Activated T-helper 1 cell treated with Interleukin-2 at 50 U/mL for 16 hours (primary cell): ENCODE measurements around the gene HIVEP3.
"Not testable (repeated sequence)": the region's sequence is repeated elsewhere in the genome, so short reads cannot be mapped to it uniquely, and the experiment has no call there.

Source experiments
- DNase-seq: peaks from one replicate; pipeline ENCODE4 v3.0.0-alpha.2; 2020; ENCODE audit warnings: low read depth

HIVEP3 gene

DNA sequence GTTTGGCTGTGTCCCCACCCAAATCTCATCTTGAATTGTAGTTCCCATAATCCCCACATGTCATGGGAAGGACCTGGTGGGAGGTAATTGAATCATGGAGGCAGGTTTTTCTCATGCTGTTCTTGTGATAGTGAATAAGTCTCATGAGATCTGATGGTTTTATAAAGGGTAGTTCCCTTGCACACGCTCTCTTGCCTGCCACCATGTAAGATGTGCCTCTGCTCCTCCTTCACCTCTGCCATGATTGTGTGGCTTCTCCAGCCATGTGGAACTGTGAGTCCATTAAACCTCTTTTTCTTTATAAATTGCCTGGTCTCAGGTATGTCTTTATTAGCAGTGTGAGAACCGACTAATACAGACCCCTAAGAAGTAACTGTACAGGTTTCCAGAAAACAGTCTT lies 2.5 kb upstream of the HIVEP3 start:
- DNase-seq, result not testable (repeated sequence)

DNA sequence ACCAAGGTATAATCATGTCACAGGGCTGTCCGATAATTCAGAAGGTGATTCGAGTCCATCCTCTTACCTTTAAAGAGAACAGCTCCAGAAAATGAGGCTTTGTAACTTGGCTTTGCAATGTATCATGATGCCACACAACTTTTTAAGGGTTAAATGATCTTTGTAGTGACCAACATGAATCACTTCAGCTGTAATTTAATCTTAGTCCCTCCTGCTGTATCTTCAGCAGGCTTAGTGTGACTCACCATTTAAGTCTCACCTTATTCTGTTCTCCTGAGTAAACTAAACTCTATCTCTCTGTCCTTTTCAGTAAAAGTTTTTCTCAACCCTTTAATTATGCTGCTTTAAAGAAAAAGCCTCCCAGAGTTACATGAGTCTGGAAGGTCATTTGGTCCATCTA lies 1.9 kb upstream of the HIVEP3 start:
- no peak for DNase-seq

DNA sequence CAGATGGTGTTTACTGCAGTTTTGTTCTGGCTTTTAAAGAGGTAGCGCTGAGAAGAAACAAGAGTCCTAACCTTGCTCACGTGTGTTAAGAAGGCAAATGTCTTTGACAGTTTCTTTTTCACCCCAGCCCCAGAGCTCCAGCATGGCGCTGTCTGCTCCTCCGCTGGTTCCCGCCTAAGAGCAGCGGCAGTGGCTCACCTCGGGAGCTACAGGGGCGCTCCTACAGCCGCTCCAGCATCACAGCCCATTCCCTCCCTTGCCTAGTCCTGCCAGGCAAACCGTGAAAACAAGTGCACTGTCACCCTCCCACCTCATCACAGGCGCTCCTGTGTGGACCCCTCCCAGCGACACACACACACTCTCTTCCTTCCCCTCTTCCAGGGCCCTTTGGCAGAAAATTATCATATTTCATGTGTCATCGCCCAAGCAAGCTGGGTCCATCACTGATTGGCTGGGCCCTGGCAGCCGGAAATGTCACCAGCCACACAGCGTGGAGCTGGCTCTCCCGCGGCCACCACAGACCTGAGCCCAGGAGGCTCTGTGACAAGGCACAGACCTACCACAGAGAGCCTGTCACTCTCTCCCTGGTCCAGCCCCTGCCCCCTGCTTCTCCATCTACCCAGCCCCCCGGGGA lies 1.2 kb upstream of the HIVEP3 start:
- peak; percentile 73 for DNase-seq

DNA sequence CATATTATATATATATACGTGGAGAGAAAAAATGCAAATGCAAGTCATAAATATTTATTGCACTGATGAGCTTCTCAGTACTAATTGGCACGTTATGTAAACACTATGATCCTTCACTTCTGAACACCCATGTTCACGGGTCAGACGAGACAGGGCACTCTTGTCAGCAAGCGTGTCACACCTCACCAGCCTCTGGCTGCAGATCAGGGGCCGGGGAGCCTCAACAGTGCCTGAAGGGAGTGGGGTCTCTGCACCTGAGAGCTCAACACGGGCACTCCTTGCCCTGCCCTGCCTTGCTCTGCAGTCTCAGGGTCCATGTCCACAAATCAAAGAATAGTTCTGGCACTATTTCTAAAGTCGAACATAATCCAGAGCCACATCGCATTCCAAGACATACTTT lies 409 bp upstream of the HIVEP3 start:
- no peak for DNase-seq

DNA sequence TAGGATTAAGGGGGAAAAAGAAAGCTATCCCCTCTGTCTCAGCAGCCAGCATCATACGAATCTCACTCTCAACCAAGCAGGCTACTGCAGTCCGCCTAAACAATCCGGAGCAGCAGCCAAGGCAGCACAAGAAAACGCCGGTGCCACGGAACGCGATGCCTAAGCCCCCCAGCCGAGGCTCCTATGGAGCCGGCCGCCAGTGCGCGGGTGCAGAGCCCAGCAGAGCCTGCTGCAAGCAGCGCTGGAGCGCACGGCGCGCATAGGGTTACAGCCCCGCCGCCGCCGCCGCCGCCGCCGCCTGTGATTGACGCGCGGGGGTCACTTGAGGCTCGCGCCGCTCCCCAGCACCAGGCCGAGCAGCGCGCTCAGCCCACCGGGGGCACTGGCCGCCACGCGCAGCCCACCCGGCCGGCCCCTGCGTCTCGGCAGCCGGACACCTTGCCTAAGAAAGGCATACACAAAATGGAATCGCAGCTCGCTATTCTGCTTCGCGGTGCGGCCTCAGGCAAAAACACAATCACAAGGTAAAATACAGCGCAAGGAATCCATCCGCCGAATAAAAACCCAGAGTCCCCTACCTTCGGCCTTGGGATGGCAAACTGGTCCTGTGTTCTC lies 780 bp downstream of the HIVEP3 start:
- DNase-seq, result peak; percentile 35

DNA sequence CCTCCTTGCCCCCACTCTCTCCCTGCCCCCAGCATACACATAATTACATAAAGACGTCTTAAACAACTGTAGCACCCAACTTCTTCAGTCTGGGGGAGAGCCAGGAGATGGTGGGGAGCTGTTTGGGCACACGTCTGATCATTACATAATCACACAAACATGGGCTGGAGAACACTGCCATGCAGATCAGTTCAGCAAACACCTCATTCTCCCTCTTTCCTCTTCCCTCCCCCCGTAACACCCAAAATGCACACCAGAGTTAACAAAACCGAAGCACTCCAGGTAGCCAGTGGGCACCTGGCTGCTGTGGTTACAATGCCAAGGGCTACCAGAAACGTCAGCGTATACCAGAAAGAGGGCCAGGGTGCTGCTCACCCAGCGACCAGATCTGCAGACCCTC lies 1.6 kb downstream of the HIVEP3 start:
- DNase-seq, result no peak

DNA sequence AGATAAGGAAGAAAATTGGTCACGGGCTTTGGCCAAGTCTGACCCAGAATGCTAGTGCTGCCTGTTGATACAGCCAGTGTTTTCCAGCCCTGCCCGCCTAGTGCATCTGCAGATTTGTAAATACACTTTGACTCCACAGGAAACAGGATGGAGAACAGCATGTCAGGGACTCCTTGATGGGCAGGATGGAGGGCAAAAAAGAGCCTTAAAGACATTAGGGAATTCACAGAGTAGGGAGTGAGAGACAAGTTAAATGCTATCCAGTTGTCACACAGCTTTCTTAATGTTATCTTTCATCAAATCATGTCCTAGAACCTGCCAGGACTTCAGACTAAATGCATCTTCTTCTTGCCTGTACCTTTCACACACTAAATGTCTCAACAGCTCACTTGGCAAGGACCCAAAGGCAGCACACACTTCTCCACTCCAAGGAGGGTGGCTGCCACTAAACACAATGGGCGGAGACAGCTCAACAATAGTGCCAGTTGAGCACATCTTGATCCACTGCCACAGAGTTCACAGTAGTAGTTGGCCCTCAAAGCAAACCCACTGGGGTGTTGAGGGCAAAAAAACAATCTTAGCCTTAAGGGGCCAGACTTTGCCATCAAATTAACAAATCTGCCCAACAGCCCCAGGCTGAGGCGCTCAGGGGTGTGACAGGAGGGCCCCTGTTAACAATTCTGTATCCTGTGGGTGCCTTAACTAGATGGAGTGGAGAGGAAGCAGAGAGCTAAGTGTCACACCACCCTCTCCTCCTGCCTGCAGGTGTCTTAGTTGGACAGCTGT lies 2.7 kb downstream of the HIVEP3 start:
- no peak for DNase-seq

DNA sequence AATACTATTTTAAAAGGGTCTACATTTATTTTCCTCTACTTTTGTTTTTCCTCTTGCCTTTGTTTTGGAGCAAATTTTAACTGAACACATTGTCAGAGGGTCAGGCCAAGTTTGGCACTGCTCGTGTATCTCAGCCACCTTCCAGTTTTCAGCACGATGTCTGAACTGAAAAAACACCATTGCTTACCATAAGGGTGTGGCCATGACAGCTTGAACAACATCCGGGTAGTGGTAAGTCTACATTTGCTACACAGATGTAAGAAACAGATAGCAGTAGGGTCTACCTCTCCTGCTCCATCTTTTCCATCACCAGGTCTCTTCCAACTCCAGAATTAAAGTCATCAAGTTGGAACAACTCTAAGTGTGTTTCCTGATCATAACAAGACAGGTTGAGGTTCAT lies 4.2 kb downstream of the HIVEP3 start:
- DNase-seq, result no peak

DNA sequence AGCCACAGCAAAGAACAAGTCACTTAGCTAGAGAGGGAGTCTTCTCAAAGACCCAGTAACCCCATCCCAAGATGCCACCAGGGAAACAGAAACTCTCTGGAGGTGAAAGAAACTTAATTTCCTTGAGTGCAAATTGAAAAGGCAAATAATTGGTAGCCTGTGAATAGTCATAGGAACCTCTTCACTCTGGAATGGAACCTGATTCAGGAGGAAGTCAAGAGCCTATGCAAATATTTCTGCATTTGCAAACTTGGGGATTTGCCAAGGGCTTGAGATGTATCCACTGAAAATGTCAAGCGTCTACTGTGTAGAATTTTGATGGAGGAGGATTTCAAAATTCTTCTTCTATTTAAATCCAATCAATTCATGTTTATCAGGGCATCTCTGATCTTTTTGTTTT lies 5.7 kb downstream of the HIVEP3 start:
- DNase-seq, result no peak

DNA sequence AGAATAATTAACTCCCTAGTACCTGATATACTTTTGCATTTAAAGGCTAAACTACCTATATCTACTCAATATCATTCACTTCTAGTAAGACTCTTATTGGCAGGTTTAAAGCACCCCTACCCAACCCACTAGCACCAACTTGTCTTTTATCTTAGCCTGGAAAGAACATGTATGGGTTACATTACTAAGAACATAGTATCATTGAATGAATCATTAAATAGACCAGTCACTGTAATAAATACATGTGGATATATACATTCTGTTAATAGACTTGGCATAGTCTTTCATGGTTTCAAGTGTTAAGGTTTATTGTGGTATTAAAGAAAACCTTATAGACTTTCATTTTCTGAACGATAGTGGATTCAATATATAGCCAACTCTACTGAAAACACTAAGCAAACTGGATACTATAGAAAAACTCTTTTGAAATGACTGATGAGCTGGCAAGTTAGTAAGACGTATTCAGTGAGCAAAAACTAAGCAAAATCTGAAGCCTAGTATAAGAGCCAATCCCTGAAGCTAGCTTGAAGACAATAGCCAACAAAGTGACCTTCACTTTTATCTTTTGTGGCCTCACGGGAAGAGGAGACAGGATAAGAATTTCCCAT lies 10.3 kb downstream of the HIVEP3 start:
- no peak for DNase-seq

DNA sequence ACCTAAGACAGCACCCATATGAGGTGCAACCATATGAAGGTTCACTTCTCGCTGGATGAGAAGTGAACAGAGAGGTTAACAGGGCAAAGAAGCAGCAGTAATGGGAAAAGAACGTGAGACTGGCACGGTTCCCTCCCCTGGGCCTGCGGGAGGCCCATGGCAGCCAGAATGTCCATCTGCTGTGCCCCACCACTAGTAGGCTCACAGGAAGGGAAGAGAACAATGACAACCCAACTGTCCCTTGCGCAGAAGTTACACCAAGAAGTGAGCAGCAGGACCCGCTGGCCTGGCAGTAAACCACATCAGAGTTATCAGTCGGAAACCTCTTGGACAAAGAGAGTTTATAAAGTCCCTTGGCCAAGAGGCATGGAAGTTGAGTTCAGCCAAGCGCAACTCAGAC lies 11.3 kb downstream of the HIVEP3 start:
- no peak for DNase-seq

DNA sequence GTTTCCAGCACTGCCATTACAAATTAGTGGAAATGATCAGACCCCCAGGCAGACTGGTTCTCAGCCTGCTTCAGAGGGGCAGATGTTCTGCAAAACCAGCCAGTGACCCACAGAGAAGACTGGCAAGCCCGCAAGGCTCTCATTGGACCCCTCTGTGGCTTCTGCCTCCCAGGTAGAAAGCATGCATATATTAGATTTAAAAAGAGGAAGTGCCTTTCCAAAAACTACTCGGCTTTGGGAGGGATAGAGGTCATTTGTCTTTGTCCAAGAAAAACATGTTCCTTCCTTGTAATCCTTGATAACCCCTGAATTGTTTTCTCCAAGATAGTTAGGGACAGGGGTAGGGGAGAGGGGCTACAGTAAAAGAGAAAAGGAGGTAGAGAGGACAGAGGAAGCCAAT lies 11.8 kb downstream of the HIVEP3 start:
- no peak for DNase-seq

DNA sequence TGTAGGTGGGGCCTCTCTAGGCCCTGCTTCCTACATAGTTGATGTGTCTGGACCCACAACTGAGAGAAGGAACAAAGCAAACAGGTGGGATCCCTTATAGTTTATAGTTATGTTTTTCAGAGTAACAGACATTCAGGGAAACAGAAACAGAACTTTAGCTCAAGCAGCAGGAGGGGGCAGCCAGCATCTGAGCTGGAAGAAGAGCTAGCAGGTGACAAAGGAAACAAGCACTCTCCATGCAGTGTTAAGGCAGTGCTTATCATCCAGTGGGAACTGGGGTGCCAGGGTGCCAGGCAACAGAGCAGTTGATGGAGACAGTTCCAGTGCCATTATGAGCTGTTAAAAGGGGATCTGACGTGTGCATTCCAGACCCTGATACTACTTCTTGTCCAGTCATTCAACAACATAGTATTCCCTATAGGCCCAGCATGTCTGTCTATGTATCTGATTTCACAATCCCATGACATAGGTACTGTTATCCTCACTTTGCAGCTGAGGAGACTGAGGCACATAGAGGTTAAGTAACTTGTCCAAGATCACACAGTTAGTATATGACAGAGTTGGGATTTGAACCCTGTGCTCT lies 13.5 kb downstream of the HIVEP3 start:
- no peak for DNase-seq

DNA sequence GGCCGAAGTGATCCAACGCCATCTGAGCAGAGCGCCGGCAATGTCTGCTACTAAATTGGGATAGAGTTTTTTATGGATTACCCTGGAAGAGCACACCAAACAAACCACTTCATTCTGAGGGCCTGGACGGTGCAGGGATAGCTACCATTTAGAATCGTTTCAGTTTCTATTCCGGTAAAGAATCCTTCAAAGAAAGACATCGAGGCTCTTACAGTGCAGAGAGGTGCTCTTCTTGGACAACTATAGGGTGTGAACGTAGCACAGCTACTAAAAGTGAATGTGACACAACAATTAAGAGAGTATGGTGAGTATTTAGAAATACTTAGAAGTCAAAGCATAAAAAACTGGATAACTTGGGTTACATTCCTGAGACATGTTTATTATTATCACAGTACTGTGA lies 16.1 kb downstream of the HIVEP3 start:
- no peak for DNase-seq

DNA sequence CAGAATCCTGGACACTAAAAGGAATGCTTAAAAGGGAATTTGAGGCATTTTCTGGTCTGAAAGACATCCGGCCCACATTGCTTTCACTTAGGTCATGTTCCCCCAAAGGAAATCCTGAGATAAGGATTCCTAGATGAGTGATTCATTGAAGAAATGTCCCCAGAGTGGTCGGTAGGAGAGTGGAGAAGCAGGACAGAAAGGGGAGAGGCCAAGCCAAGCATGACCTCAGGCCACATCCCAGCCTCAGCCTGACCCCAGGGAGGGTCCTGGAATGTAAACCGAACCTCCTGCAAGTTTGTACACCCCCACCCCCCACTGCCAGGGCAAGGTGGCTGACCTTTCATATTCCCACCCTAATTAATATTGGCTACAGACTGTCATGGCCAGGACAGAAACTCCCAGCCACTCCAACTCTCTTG lies 16.6 kb downstream of the HIVEP3 start:
- no peak for DNase-seq

DNA sequence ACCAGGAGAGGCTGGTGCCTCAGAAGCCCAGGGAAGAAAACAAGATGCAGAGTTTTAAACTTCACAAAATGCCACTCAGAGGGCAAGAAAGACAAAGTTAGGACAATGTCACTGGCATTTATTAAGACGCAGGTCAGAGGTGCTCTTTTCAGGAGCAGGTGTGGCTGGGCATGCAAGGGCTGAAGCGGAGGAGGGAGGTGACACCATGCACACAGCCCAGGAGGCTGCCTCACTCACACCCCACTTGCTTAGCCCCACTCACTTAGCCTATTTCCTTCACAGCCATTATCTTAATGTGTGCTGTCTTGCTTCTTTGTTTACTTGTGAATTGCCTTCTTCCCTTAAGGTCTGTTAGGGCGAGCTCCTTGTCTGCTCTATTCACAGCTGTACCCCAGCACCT lies 17.2 kb downstream of the HIVEP3 start:
- no peak for DNase-seq

DNA sequence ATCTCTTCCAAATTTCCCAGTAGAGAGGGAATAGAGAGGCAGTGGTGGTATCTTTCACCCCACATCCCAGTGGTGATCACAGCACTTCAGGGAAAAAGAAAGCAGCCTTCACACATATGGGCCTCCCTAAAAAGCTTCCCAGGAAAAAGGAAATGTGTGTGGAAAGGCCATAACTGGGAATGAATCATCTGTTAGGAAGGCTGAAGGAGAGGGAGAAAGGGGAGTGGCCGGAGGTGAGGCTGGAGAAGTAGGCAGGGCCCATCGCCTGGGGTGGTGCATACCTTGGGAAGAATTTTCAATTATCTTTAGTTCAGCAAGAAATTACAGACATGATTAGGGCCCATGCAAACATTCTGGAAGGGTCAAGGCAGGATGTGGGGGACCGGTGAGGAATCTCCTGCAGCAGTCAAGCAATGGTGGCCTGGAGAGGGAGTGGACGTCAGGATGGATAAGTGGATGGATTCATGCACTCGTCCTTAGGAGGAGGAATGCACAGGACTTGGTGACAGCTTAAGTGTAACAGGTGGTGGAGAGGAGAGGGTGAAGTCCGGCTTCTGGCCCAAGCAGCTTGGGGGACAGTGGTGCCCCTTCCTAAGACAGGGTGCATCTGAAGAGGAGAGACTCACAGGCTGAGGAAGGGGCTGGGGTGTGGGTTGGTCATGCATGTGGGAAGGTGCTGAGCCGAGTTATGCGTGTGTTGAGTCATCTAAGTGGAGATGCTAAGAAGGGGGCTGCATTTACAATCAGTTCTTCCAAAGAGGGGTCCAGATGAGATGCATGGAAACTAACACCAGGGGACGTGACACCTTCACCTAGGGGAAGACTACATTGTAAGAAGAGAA lies 17.9 kb downstream of the HIVEP3 start:
- no peak for DNase-seq

DNA sequence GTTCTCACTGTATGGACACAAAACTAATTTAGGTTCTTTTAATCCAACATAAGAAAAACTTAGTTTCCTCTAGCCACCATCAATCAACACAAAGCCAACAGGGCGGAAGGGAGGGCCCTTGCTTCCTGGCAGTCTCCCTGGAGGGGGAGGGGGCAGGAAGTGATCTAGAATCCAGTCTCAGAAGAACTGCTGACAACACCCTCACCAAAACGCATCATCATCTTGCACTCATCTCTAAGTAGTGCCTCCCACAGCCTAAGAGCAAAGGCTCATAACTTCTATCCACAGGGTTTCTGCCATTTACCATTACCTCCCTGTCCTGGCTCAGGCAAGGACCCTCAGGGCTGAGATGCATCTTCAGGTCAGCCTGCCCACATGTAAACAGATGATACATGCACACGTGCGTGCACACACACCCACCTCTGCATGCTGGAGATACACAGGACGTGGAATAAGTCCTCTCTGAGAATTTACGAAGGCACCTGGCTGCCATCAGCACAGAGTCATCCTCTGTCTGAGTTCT lies 20.5 kb downstream of the HIVEP3 start:
- DNase-seq, result peak; percentile 59

DNA sequence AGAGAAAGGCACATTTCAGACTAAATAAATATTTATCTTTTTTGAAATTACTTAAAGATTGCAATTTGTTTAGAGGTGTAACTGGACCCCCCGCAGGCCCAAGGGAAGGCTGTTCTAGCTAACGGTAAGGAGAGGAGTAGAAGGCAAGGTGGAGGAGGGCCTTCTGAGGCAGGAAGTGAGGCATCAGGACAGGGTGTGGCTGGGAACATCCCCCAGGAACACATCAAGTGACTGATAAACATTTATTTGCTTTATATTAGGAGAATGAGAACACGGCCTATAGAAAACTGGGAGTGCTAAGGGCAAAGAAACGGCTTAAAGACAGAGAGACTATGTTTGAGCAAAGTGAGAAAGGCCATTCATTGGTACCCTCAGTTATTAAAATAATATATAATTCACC lies 23.2 kb downstream of the HIVEP3 start:
- no peak for DNase-seq

DNA sequence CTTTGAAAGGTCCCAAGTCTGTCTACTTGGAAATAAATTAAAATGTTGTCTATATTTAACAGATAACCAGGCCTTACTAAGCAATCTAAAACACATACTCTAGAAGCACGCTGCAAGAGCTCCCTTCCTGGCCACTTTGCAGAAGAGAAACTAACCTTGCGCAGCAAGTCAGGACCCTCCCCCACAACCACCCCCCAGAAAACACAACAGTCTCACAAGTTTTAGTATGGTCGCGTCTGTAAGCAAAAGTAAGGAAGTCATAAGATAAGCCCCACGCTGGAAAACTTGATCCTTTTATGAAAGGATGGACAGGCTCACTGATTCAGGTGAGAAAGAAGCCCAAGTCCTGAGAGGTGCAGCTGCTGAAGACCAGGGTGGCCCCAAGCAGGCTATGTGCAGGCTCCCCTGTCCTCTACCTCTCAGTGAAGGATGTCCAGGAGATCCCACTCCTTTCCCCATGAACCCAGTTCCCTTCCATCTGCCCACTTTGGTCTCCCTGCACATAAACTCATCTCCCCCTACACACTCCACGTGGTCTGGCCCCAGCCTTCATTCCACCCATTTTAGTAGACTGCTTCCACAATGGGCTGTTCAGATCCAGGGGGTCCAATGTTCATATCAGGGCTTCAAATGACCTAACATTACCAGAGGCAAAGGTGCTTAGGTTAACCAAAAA lies 23.8 kb downstream of the HIVEP3 start:
- no peak for DNase-seq
